ENCODE measurements around the gene KCNQ2.

GRCh38 chr20:63477061-63477616, 4.7 kb upstream of the KCNQ2 start:
- TF ChIP-seq CTCF (IDR thresholded peaks at IDR 0.05; ENCODE audit: insufficient read depth, low read depth, low read length) (no peak), EZH2 (IDR thresholded peaks at IDR 0.05; ENCODE audit: insufficient read depth, low read length) (no peak)
